NB4 (cell line): ENCODE measurements around the gene CIB4.

Experiments
- CTCF ChIP-seq: IDR thresholded peaks from one replicate; pipeline ENCODE4 v1.5.1; 2012; ENCODE audit warnings: low read depth, low read length
- MAX ChIP-seq: IDR thresholded peaks from 2 replicates; pipeline ENCODE4 v1.6.1; 2011; ENCODE audit warnings: low read depth, low read length
- POLR2A ChIP-seq: IDR thresholded peaks from 2 replicates; pipeline ENCODE4 v1.6.1; 2011; ENCODE audit warnings: mild to moderate bottlenecking; ENCODE audit not compliant: insufficient read length; ENCODE audit errors: extremely low read depth

- no peak for TF ChIP-seq CTCF
- no peak for TF ChIP-seq MAX
- TF ChIP-seq POLR2A = no peak
These were observed 14.6 kb downstream of the CIB4 start for GRCh38 chr2:26626606-26627005.
